Measurements from ENCODE around the gene UBA7. TPM values are rescaled to one million over a fixed set of nuclear protein-coding genes. Genes with fewer than 3 reads are reported as not detected.

UBA7 gene
- total and polyA plus RNA-seq, 2 of the 8 experiments (the other 6 are each of a cell fraction or from before 2014, with no cell fraction given) = 0.34 to 0.65 TPM

DNA sequence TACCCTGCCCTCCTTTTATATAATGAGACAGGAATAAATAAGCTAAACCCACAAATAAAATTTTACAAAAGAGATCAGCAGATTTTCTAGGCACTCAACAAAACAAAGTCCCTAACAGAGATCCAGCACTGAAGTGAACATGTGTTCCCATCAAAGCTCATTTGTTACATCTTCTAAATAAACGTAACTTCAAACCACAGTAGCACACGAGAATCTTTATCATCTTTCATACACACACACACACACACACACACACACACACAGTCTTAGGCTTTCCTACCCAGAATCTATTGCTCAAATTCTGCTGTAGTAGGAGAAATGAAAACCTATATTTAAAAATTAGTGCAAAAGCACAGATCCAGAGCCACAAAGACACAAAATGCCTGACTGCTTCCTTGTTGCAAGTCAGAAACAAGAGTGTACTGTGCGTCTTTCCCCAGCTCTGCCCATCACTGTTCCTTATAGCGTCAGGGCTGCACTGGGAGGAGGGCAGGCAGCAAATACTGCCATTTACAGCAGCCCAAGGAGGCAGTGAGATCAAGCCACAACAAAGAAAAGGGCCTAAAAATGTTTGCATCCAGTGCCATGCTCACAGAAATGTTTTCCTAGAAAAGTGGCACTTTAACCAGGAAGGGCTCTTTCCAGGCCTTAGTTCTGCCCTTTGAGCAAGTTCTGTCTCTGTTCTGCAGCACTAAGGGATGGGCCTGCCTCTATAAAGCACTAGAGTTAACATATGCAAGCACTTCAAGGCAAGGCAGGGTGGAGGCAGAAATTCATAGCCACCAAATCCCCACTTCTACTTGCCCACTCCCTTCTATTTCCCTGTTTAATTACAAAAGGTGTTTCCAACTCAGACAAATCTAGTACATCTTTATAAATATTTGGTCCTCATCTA lies 33.4 kb downstream of the UBA7 start:
- WGBS, 2 experiments (ENCODE audit: extremely low coverage in 1 of 2, insufficient coverage in 1 of 2, insufficient read length in 1 of 2, insufficient replicate concordance in 2 of 2, low coverage in 1 of 2, low lambda C conversion rate in 2 of 2, missing lambda C conversion rate in 1 of 2) = 89% methylated on average over 4 of the region's 4 CpGs; no CpG with 5 or more reads in 1 of the 2 experiments
- H3K23ac ChIP-seq (ENCODE audit: insufficient read length) = no peak overlapping the region
- H3K79me2 ChIP-seq (ENCODE audit: control insufficient read depth in 1 of 2, insufficient read depth in 2 of 2, low read length in 2 of 2) = peaks cover 0 to 77% of the 10 kb centered on the region in 2 experiments; a peak in 3 of 4 replicates
- H2BK12ac ChIP-seq (ENCODE audit: low read depth, low read length) = no peak overlapping the region
- no peak overlapping the region for H3K27ac ChIP-seq (ENCODE audit: low read depth, low read length)
- no peak overlapping the region for H3K4me3 ChIP-seq (ENCODE audit: extremely low read depth in 1 of 4, insufficient read depth in 2 of 4, low read depth in 3 of 4, low read length in 4 of 4)
- no peak overlapping the region for H2BK120ac ChIP-seq (replicated peaks; ENCODE audit: low read depth, low read length)
- POLR2A ChIA-PET (ENCODE audit: partially characterized antibody) = interaction anchor here (0.6 to 3.3 kb wide), 5 partner anchors 11 to 179 kb away, joined by 3 to 8 read pairs (median 3); no protein-coding TSS in a partner anchor
- H4K91ac ChIP-seq (replicated peaks; ENCODE audit: insufficient read length, low read length) = no peak overlapping the region
- CTCF ChIA-PET (ENCODE audit: partially characterized antibody) = interaction anchor here (0.6 to 1.9 kb wide), 2 partner anchors 80 to 114 kb away, joined by 3 to 5 read pairs; no protein-coding TSS in a partner anchor
- H3K27me3 ChIP-seq (replicated peaks in 1 of 4; ENCODE audit: control insufficient read depth in 3 of 4, extremely low read depth in 1 of 4, insufficient read depth in 3 of 4, low read length in 3 of 4) = no peaks in the 10 kb centered on the region
- H4K5ac ChIP-seq (ENCODE audit: insufficient read length, low read depth, low read length) = no peak overlapping the region
- H4K20me1 ChIP-seq (replicated peaks in 1 of 2; ENCODE audit: control insufficient read depth in 1 of 2, insufficient read depth in 2 of 2, low read length in 2 of 2) = peaks cover 6 to 8% of the 10 kb centered on the region in 2 experiments
- no peaks in the 10 kb centered on the region for H3K23me2 ChIP-seq (ENCODE audit: low read depth, low read length)
- H3K18ac ChIP-seq (ENCODE audit: extremely low read depth, low read length) = no peak overlapping the region
- no peak overlapping the region; the same call in 1 of the 2 replicates for H4K8ac ChIP-seq (ENCODE audit: extremely low read depth, insufficient read depth, low read length)
- no peaks in the 10 kb centered on the region for H3K4me1 ChIP-seq (replicated peaks in 1 of 4; ENCODE audit: control insufficient read depth in 3 of 4, insufficient read depth in 4 of 4, low read length in 3 of 4)
- H3K14ac ChIP-seq (ENCODE audit: insufficient read length) = no peak overlapping the region
- H3K9ac ChIP-seq (replicated peaks in 1 of 4; ENCODE audit: extremely low read depth in 1 of 4, low read depth in 3 of 4, low read length in 3 of 4) = no peak overlapping the region
- H3K79me1 ChIP-seq (ENCODE audit: low read depth, low read length) = peaks cover 15% of the 10 kb centered on the region
- no peak overlapping the region for H2AFZ ChIP-seq (ENCODE audit: low read length)
- H2BK5ac ChIP-seq (ENCODE audit: low read depth, low read length) = no peak overlapping the region; the same call in 1 of the 2 replicates
- H2BK20ac ChIP-seq (ENCODE audit: low read length) = no peak overlapping the region
- H3K36me3 ChIP-seq (ENCODE audit: control insufficient read depth in 2 of 4, insufficient read depth in 4 of 4, low read length in 3 of 4) = peaks cover 0 to 13% (median 3%) of the 10 kb centered on the region in 4 experiments; a peak in 5 of 8 replicates
- no peak overlapping the region for H2BK15ac ChIP-seq (ENCODE audit: low read length)
- H2AK5ac ChIP-seq (ENCODE audit: low read depth, low read length) = no peak overlapping the region
- no peaks in the 10 kb centered on the region for H3K9me3 ChIP-seq (ENCODE audit: insufficient read depth in 2 of 2, low read depth in 1 of 2, low read length in 1 of 2)
- H3K56ac ChIP-seq (replicated peaks; ENCODE audit: insufficient read length, low read depth, low read length) = no peak overlapping the region
- H3K4me2 ChIP-seq (ENCODE audit: insufficient read depth in 1 of 2, low read depth in 2 of 2, low read length in 2 of 2) = no peak overlapping the region
- FAIRE-seq (no peak), DNase-seq (ENCODE audit: low read depth in 1 of 2, low spot score in 2 of 2) (no peak)
- no peak overlapping the region for H3K4ac ChIP-seq (replicated peaks; ENCODE audit: insufficient read length, low read depth, low read length)
- TF ChIP-seq JUN (IDR thresholded peaks at IDR 0.05; ENCODE audit: low read depth, low read length) (no peak), ZNF274 (IDR thresholded peaks at IDR 0.05; ENCODE audit: borderline replicate concordance, extremely low read depth, low read length) (no peak), YY1 (IDR thresholded peaks at IDR 0.05; ENCODE audit: low read depth, low read length) (no peak), TBP (IDR thresholded peaks at IDR 0.05; ENCODE audit: low read depth, low read length) (no peak), KDM4A (IDR thresholded peaks at IDR 0.05; ENCODE audit: low read depth, low read length, severe bottlenecking) (no peak)
- TF ChIP-seq, protein P1, sequence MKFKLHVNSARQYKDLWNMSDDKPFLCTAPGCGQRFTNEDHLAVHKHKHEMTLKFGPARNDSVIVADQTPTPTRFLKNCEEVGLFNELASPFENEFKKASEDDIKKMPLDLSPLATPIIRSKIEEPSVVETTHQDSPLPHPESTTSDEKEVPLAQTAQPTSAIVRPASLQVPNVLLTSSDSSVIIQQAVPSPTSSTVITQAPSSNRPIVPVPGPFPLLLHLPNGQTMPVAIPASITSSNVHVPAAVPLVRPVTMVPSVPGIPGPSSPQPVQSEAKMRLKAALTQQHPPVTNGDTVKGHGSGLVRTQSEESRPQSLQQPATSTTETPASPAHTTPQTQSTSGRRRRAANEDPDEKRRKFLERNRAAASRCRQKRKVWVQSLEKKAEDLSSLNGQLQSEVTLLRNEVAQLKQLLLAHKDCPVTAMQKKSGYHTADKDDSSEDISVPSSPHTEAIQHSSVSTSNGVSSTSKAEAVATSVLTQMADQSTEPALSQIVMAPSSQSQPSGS (IDR thresholded peaks at IDR 0.05; ENCODE audit: low read length) = no peak
- TF ChIP-seq, protein P2, sequence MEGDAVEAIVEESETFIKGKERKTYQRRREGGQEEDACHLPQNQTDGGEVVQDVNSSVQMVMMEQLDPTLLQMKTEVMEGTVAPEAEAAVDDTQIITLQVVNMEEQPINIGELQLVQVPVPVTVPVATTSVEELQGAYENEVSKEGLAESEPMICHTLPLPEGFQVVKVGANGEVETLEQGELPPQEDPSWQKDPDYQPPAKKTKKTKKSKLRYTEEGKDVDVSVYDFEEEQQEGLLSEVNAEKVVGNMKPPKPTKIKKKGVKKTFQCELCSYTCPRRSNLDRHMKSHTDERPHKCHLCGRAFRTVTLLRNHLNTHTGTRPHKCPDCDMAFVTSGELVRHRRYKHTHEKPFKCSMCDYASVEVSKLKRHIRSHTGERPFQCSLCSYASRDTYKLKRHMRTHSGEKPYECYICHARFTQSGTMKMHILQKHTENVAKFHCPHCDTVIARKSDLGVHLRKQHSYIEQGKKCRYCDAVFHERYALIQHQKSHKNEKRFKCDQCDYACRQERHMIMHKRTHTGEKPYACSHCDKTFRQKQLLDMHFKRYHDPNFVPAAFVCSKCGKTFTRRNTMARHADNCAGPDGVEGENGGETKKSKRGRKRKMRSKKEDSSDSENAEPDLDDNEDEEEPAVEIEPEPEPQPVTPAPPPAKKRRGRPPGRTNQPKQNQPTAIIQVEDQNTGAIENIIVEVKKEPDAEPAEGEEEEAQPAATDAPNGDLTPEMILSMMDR (IDR thresholded peaks at IDR 0.05; ENCODE audit: control extremely low read depth in 1 of 3, insufficient read depth in 1 of 3, low read depth in 1 of 3, low read length in 3 of 3) = no peak
